ENCODE data around the gene OCSTAMP. TPM values are rescaled to one million over a fixed set of nuclear protein-coding genes. Genes with fewer than 3 reads are reported as not detected.

The OCSTAMP gene
- polyA plus RNA-seq, 1 donor (not counting 4 experiments of a cell fraction or from before 2014, with no cell fraction given): not detected

GRCh38 chr20:46509523-46509922, 40.9 kb downstream of the OCSTAMP start:
- H3K27me3 ChIP-seq (ENCODE audit: control insufficient read depth, extremely low read depth, insufficient read depth, low read length): no peaks in the 10 kb centered on the region
- no peaks in the 10 kb centered on the region for H3K9me3 ChIP-seq (ENCODE audit: control insufficient read depth, low read depth, low read length)
- dilution Hi-C loops (cut with MboI; ENCODE audit: extremely low pct_ligation_motif_present, low sequenced_read_pairs): no loop called here
- no peaks in the 10 kb centered on the region for H3K4me1 ChIP-seq (ENCODE audit: control insufficient read depth, extremely low read depth, insufficient read depth, low read length)
- no peak overlapping the region for H3K27ac ChIP-seq (ENCODE audit: control insufficient read depth, insufficient read depth, low read length)
- no peak for DNase-seq (ENCODE audit: low read depth, low spot score)
- H4K20me1 ChIP-seq (ENCODE audit: control insufficient read depth, extremely low read depth, insufficient read depth, low read length): no peaks in the 10 kb centered on the region
- FAIRE-seq: no peak
- no peak overlapping the region for H3K9ac ChIP-seq (ENCODE audit: control insufficient read depth, extremely low read depth, insufficient read depth, low read length)
- no peaks in the 10 kb centered on the region for H3K9me1 ChIP-seq (ENCODE audit: control insufficient read depth, extremely low read depth, insufficient read depth, low read length)
- H3K4me2 ChIP-seq (ENCODE audit: control insufficient read depth, extremely low read depth, insufficient read depth, low read depth, low read length): no peak overlapping the region
- H2AFZ ChIP-seq (ENCODE audit: control insufficient read depth, low read length): no peak overlapping the region
- H3K79me2 ChIP-seq (ENCODE audit: control insufficient read depth, insufficient read depth, low read length): no peaks in the 10 kb centered on the region
- H3K4me3 ChIP-seq (ENCODE audit: control insufficient read depth in 2 of 3, extremely low read depth in 1 of 3, insufficient read depth in 2 of 3, low read depth in 1 of 3, low read length in 3 of 3): no peak overlapping the region
- TF ChIP-seq EZH2 (IDR thresholded peaks at IDR 0.05; ENCODE audit: low read length) (no peak), CTCF (optimal IDR thresholded peaks at IDR 0.05 in 1 of 3, IDR thresholded peaks at IDR 0.05 in 1 of 3, conservative IDR thresholded peaks at IDR 0.05 in 1 of 3; ENCODE audit: extremely low read depth in 1 of 3, insufficient read depth in 2 of 3, low read length in 3 of 3) (no peak)
- H3K36me3 ChIP-seq (ENCODE audit: control insufficient read depth in 2 of 2, extremely low read depth in 1 of 2, insufficient read depth in 2 of 2, low read length in 2 of 2): no peaks in the 10 kb centered on the region

GRCh38 chr20:46507760-46508407, 42.6 kb downstream of the OCSTAMP start:
- H2AFZ ChIP-seq (ENCODE audit: control insufficient read depth, low read length): no peak overlapping the region
- TF ChIP-seq CTCF (optimal IDR thresholded peaks at IDR 0.05 in 1 of 3, IDR thresholded peaks at IDR 0.05 in 1 of 3, conservative IDR thresholded peaks at IDR 0.05 in 1 of 3; ENCODE audit: extremely low read depth in 1 of 3, insufficient read depth in 2 of 3, low read length in 3 of 3) (no peak), EZH2 (IDR thresholded peaks at IDR 0.05; ENCODE audit: low read length) (no peak)
- dilution Hi-C loops (cut with MboI; ENCODE audit: extremely low pct_ligation_motif_present, low sequenced_read_pairs): no loop called here

More at GRCh38 chr20:46507760-46508407, 42.6 kb downstream of the OCSTAMP start:
- H3K4me3 ChIP-seq (ENCODE audit: control insufficient read depth in 2 of 3, extremely low read depth in 1 of 3, insufficient read depth in 2 of 3, low read depth in 1 of 3, low read length in 3 of 3): no peak overlapping the region
- no peaks in the 10 kb centered on the region for H3K79me2 ChIP-seq (ENCODE audit: control insufficient read depth, insufficient read depth, low read length)
- H3K4me2 ChIP-seq (ENCODE audit: control insufficient read depth, extremely low read depth, insufficient read depth, low read depth, low read length): no peak overlapping the region
- H3K9ac ChIP-seq (ENCODE audit: control insufficient read depth, extremely low read depth, insufficient read depth, low read length): no peak overlapping the region
- H3K9me1 ChIP-seq (ENCODE audit: control insufficient read depth, extremely low read depth, insufficient read depth, low read length): no peaks in the 10 kb centered on the region
- no peaks in the 10 kb centered on the region for H4K20me1 ChIP-seq (ENCODE audit: control insufficient read depth, extremely low read depth, insufficient read depth, low read length)
- H3K4me1 ChIP-seq (ENCODE audit: control insufficient read depth, extremely low read depth, insufficient read depth, low read length): no peaks in the 10 kb centered on the region
- DNase-seq (ENCODE audit: low read depth, low spot score) (no peak), FAIRE-seq (no peak)
- H3K27ac ChIP-seq (ENCODE audit: control insufficient read depth, insufficient read depth, low read length): no peak overlapping the region
- no peaks in the 10 kb centered on the region for H3K9me3 ChIP-seq (ENCODE audit: control insufficient read depth, low read depth, low read length)
- H3K27me3 ChIP-seq (ENCODE audit: control insufficient read depth, extremely low read depth, insufficient read depth, low read length): no peaks in the 10 kb centered on the region
- no peaks in the 10 kb centered on the region for H3K36me3 ChIP-seq (ENCODE audit: control insufficient read depth in 2 of 2, extremely low read depth in 1 of 2, insufficient read depth in 2 of 2, low read length in 2 of 2)

Measured in keratinocyte (primary cell).